Astrocyte of the spinal cord (primary cell): Measurements from ENCODE around the gene FXYD7.
A peak's percentile ranks its signal among the peaks of the same experiment; 100 is the strongest.

Experiments
- DNase-seq: peaks from one replicate; pipeline ENCODE4 v3.0.0; 2011; ENCODE audit warnings: low read depth, low spot score
- H3K4me3 ChIP-seq: 2 replicates; pipeline ENCODE4 v1.5.1; 2011; ENCODE audit warnings: low read depth, mild to moderate bottlenecking, low read length, moderate library complexity
- CTCF ChIP-seq: IDR thresholded peaks from 2 replicates; pipeline ENCODE4 v1.5.1; 2012; ENCODE audit warnings: low read depth, mild to moderate bottlenecking, low read length, inconsistent platforms
- in situ Hi-C: cut with HindIII; loops from 2 replicates; pipeline ENCODE4 v1.10.0; 2017; ENCODE audit warnings: low sequenced_read_pairs

FXYD7 gene

GRCh38 chr19:35134601-35135242, 8.3 kb upstream of the FXYD7 start, which contains the start of gene LGI4:
Gene LGI4 (minus strand): TSS chr19:35135059. CDS start chr19:35134680, 379 bp downstream.
- TF ChIP-seq CTCF = no peak
- no peak within 1 kb of the TSS for H3K4me3 ChIP-seq
- DNase-seq = no peak
- in situ Hi-C loops = no loop called here

DNA sequence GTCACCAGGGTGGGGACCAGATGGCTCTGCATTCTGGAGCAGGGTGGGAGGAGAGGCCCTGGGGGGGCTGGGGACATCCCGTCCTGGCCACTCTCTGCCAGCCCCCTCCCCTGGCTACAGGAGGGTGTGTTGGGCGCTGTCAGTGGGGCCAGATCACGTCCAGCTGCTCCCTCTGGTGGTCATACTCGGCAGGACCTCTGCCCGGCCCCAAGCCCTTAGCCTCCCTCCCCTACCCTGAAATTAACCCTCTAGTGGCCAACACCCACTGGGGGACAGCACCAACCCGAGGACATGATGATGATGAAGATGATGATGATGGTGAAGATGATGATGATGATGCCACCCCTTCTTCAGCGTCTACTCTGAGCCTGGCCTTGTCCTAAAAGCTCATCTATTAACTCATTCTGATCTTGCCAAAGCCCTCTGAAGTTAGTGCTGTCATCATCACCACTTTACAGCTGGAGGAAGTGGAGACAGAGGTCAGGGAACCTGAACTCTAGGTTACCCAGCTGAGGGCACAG, 7.6 kb upstream of the FXYD7 start:
- peak; percentile 89 for TF ChIP-seq CTCF
- in situ Hi-C loops = no loop called here
- H3K4me3 ChIP-seq = no peak overlapping the region
- peak; percentile 44 for DNase-seq

DNA sequence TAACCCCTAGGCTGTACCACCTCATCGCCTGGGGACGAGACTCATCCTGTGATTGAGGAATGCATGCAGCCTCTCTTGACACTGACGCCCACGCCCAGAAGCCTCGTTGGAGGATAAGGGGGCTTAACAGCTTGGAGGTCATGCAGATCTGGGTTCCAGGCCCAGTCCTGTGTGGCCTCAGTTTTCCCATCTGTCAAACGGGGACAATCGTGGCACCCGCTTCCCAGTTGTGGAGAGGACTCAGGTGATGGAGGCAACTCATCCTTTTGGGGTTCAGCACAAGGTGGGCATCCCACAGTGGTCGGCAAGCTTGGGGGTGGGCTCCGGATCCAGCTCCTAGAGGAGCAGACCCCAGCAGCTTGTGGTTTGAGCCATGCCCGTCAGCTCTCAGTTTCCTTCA, 6.8 kb upstream of the FXYD7 start:
- in situ Hi-C loops = no loop called here
- TF ChIP-seq CTCF = no peak

GRCh38 chr19:35136977-35137702, 5.9 kb upstream of the FXYD7 start:
- in situ Hi-C loops = no loop called here
- DNase-seq = no peak
- H3K4me3 ChIP-seq = no peak overlapping the region
- TF ChIP-seq CTCF = no peak

More for the DNA sequence above, 6.8 kb upstream of the FXYD7 start:
- DNase-seq = no peak
- no peak overlapping the region for H3K4me3 ChIP-seq

DNA sequence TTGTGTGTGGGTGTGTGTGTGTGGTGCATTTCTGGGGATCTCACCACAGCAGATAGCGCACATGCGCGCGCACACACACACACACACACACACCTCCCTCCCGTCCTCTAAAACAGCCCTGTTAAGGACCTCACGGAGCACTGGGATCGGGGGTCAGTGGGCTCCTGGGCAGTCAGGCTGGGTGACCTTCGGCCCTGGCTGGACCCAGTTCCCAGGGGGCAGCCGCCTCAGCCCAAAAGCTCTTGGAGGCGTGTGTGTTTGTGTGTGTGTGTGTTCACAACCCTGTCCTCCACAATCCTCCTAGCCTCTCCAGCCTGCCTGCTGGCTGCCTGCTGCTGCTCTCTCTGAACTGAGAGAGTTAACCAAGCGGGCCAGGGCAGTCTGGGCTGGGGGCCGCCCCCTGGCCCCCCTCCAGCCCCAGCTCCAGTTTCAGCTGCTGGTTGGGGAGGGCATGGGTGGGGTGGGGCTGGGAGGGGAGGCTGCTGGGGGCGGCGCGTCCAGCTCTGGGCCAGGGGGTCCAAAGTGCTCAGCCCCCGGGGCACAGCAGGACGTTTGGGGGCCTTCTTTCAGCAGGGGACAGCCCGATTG, 4.7 kb upstream of the FXYD7 start, which contains the start of gene FXYD1:
TSS of gene FXYD1 (plus strand) at position 520 of the 588 bp plus-strand sequence. CDS start 1,256 bp downstream, outside the sequence.
- no peak within 1 kb of the TSS for H3K4me3 ChIP-seq
- no peak for DNase-seq
- no peak for TF ChIP-seq CTCF
- in situ Hi-C loops = no loop called here

DNA sequence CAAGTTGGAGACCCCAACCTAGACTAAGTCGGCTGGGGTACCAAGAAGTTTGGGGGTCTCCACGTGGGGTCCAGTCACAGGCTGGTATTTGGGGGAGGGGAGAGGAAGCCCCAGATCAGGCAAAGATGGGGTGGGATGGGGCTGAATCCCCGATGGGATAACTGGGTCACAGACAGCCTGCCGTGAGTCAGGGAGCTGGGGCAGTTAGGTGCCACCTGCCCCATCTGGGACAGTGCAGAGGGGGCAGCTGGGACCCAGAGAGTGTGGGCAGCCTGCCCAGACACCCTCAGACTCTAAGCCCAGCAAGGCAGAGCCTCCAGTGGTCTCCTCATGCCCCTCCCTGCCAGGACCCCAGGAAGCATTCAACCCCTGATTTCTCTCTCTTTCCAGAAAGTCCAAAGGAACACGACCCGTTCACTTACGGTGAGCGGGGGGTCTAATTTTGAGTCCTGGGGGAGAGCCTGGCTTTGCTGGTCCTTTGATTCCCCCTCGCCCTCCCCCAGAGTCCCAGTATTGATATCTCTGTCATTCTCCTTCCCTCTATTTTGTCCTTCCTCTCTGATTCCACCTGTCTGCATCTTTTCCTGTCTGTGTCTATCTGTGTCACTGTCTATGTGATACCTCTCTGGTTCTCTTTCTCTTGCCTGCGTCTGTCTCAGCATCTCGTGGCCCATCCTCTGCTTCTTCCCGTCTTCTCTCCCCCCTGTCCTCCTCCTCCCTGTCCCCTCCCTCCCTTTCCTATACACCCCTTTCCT, 2.7 kb upstream of the FXYD7 start:
- no peak for TF ChIP-seq CTCF
- in situ Hi-C loops = no loop called here
- DNase-seq = no peak
- H3K4me3 ChIP-seq = no peak overlapping the region
